Measurements from ENCODE around the gene RPS18. TPM values are rescaled to one million over a fixed set of nuclear protein-coding genes. Genes with fewer than 3 reads are reported as not detected.

The RPS18 gene
- total RNA-seq, 1 donor from 2014 or later = 4,710 TPM

DNA sequence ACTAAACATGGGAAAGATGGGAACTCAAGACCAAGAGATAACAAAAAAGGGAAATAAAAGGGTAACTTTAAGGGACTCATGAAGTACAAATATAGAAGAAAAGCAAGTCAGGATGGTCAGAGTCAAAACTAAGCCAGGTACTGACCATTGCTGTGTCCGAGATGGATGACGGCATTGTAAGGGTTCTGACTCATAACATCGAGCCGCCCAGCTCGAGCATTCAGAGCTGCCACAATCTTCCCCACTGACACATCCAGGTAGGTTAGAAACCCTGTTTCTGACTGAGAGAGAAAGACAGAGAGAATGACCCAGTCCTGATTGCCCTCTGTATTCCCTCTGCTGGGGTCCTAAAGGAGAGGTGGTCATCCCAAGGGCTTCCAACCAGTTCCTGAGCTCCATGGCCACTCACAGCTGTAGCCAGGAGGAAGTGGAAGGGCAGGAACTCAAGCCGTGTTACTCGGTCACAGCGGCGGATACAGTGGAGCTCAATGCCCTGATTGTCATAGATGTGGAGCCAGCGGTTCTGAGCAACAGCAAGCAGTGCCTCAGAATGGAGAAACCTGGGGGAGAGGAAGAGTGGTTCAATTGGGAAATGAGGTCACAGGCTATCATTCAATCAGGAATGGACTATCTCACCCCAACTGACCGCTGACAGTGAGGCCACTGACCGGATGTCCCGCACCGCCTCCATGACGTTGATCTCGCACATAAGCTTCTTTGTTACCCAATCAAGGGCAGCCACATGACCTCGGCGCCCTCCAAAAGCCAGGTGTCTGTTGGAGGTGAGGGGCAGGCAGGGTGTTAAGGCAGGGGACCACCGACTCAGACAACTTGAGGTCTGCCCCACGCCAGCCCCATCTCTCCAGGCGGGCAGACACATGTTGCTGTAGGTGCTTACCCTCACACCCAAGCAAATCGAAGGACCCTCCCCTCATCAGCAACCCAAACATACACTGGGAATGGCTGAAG is 15.4 kb downstream of the RPS18 start:
- intact Hi-C loops (cut with micrococcal nuclease) = no loop called here
- H3K27me3 Mint-ChIP-seq = no peaks in the 10 kb centered on the region
- peak overlapping the region; percentile 100 for H3K4me3 Mint-ChIP-seq
- TF ChIP-seq, protein P1, sequence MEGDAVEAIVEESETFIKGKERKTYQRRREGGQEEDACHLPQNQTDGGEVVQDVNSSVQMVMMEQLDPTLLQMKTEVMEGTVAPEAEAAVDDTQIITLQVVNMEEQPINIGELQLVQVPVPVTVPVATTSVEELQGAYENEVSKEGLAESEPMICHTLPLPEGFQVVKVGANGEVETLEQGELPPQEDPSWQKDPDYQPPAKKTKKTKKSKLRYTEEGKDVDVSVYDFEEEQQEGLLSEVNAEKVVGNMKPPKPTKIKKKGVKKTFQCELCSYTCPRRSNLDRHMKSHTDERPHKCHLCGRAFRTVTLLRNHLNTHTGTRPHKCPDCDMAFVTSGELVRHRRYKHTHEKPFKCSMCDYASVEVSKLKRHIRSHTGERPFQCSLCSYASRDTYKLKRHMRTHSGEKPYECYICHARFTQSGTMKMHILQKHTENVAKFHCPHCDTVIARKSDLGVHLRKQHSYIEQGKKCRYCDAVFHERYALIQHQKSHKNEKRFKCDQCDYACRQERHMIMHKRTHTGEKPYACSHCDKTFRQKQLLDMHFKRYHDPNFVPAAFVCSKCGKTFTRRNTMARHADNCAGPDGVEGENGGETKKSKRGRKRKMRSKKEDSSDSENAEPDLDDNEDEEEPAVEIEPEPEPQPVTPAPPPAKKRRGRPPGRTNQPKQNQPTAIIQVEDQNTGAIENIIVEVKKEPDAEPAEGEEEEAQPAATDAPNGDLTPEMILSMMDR (IDR thresholded peaks at IDR 0.05) = no peak
- no peak overlapping the region for H3K27ac Mint-ChIP-seq
- POLR2A ChIA-PET = interaction anchor here (1.1 to 5.4 kb wide), 3 partner anchors 10 to 30 kb away, joined by 5 to 80 read pairs (median 8); partner anchors contain the start of genes B3GALT4, RPS18, VPS52 and ZBTB22
- peaks cover 46% of the 10 kb centered on the region for H3K4me1 Mint-ChIP-seq
- ATAC-seq (ENCODE audit: low read depth) (no peak), DNase-seq (no peak)
- CTCF ChIA-PET = interaction anchor here (1.5 to 2.0 kb wide), 2 partner anchors 10 to 14 kb away, joined by 4 to 5 read pairs; partner anchors contain the start of gene B3GALT4
- no peaks in the 10 kb centered on the region for H3K9me3 Mint-ChIP-seq
- peaks cover 79% of the 10 kb centered on the region for H3K36me3 Mint-ChIP-seq (ENCODE audit: low read depth)

GRCh38 chr6:33288141-33288920 is 16.5 kb downstream of the RPS18 start:
- no peak for DNase-seq
- Mint-ChIP-seq H3K27ac (peak overlapping the region; percentile 95), H3K4me3 (peak overlapping the region; percentile 100), H3K36me3 (ENCODE audit: low read depth) (peaks cover 80% of the 10 kb centered on the region), H3K9me3 (no peaks in the 10 kb centered on the region), H3K4me1 (peaks cover 48% of the 10 kb centered on the region), H3K27me3 (no peaks in the 10 kb centered on the region)
- TF ChIP-seq, protein P1 (IDR thresholded peaks at IDR 0.05) = no peak
- intact Hi-C loops (cut with micrococcal nuclease) = loop anchor here (2.0 kb wide), 1 partner anchor 40 kb away; no protein-coding TSS in a partner anchor
- no peak for ATAC-seq (ENCODE audit: low read depth)
- CTCF ChIA-PET = interaction anchor here (1.5 to 3.9 kb wide), 4 partner anchors 11 to 16 kb away, joined by 3 to 21 read pairs (median 8); partner anchors contain the start of genes B3GALT4, RPS18 and VPS52
- POLR2A ChIA-PET = interaction anchor here (0.6 to 5.4 kb wide), 23 partner anchors 7 to 450 kb away, joined by 3 to 80 read pairs (median 6); partner anchors contain the start of genes B3GALT4, CUTA, HLA-DMA and RGL2

DNA sequence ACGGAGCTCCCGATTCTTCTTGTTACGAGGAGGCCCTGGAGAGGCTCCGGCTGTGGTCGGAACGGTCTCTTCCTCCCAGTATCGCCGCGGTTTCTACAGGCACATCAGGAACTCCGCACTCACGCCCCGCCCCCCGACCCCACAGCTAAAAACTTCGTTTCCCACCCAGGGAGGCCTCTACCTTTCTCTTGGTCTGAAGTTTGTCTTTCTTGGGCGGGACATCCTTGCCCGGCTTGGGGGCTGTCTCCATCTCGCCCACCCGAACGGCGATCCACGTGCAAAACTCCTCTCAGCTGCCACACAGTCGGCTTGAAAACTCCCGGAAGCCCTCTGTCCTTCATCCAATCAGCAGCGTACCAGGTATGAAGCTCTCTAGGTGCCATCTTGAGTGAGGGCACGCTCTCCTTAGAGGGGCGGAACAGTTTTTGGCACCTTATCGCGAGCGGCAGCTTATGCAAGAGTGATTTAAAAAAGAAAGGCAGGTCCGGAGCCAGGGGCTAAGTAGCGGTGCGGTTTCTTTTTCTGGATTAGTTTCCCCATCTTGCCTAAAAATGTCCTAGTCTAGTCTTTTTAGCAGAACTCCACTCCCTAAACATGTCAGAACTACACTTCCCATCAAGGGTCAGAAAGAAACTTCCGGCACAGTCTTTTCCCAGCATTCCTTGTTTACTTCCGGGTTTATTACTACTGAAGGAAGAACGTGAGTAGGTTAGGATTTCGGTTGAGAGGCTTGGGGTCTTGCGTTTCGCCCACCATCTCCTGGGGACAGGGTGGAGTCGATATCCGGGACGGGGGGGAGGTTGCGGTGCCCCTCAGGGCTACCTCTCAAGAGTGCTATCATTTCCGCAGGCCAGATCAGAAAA is 17.3 kb downstream of the RPS18 start, which contains the start of the genes PFDN6 and WDR46:
Gene PFDN6 (plus strand): TSS at position 681 of the 863 bp plus-strand sequence. CDS start 256 bp downstream, outside the sequence.
Gene WDR46 (minus strand): TSS at position 319 of the 863 bp plus-strand sequence. CDS start 69 bp downstream, at position 250.
- ChIA-PET CTCF (interaction anchor here (0.7 to 3.9 kb wide), 7 partner anchors 9 to 56 kb away, joined by 3 to 21 read pairs (median 5); partner anchors contain the start of genes B3GALT4, RPS18 and VPS52), POLR2A (interaction anchor here (0.6 to 5.4 kb wide), 29 partner anchors 8 to 1637 kb away, joined by 3 to 80 read pairs (median 6); partner anchors contain the start of genes ABHD16A, B3GALT4, CUTA and HLA-DMA)
- peak within 1 kb of the TSS; percentile 100 for H3K4me3 Mint-ChIP-seq
- ATAC-seq (ENCODE audit: low read depth) (peak; percentile 94), DNase-seq (peak; percentile 66)
- TF ChIP-seq, protein P1 (IDR thresholded peaks at IDR 0.05) = no peak
- intact Hi-C loops (cut with micrococcal nuclease) = loop anchor here (1.0 to 2.0 kb wide), 6 partner anchors 10 to 89 kb away; partner anchors contain the start of genes B3GALT4, RXRB, SLC39A7 and VPS52
- peaks cover 80% of the 10 kb centered on the region for H3K36me3 Mint-ChIP-seq (ENCODE audit: low read depth)
- peak within 1 kb of the TSS; percentile 95 for H3K27ac Mint-ChIP-seq
- H3K4me1 Mint-ChIP-seq = peaks cover 48% of the 10 kb centered on the region
- no peaks in the 10 kb centered on the region for H3K9me3 Mint-ChIP-seq
- no peaks in the 10 kb centered on the region for H3K27me3 Mint-ChIP-seq

DNA sequence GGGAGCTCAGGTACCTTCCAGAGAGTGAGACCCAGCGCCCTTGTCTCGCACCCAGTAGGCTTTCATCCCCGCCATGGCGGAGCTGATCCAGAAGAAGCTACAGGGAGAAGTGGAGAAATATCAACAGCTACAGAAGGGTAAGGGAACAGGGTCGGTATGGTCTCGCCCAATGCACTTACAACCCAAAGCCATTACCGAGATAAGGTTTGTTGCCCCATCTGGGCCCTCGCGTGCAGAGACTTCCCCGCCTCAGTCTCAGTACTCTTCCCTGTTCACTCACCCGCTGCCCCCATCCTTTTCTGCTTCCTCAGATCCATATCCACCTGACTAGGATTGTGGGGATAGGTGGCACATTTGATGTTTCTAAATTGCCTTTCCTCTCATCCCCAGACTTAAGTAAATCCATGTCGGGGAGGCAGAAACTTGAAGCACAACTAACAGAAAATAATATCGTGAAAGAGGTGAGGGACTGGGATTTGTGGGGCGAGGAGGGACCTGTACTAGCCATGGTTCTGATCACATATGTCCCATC is 18.0 kb downstream of the RPS18 start:
- H3K4me3 Mint-ChIP-seq = peak overlapping the region; percentile 100
- intact Hi-C loops (cut with micrococcal nuclease) = loop anchor here (1.0 to 2.0 kb wide), 6 partner anchors 9 to 90 kb away; partner anchors contain the start of genes B3GALT4, RXRB, SLC39A7 and VPS52
- peaks cover 48% of the 10 kb centered on the region for H3K4me1 Mint-ChIP-seq
- H3K27ac Mint-ChIP-seq = peak overlapping the region; percentile 95
- no peaks in the 10 kb centered on the region for H3K27me3 Mint-ChIP-seq
- no peaks in the 10 kb centered on the region for H3K9me3 Mint-ChIP-seq
- no peak for DNase-seq
- ATAC-seq (ENCODE audit: low read depth) = no peak
- TF ChIP-seq, protein P1 (IDR thresholded peaks at IDR 0.05) = no peak
- peaks cover 80% of the 10 kb centered on the region for H3K36me3 Mint-ChIP-seq (ENCODE audit: low read depth)
- ChIA-PET POLR2A (interaction anchor here (0.6 to 5.4 kb wide), 19 partner anchors 8 to 451 kb away, joined by 3 to 80 read pairs (median 7); partner anchors contain the start of genes B3GALT4, CUTA, RGL2 and RPS18), CTCF (interaction anchor here (0.7 to 3.9 kb wide), 6 partner anchors 8 to 55 kb away, joined by 3 to 21 read pairs (median 6); partner anchors contain the start of genes B3GALT4, RPS18 and VPS52)
